Measurements from ENCODE around the gene DMAC1.

DMAC1 gene, protein sequence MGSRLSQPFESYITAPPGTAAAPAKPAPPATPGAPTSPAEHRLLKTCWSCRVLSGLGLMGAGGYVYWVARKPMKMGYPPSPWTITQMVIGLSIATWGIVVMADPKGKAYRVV

DNA sequence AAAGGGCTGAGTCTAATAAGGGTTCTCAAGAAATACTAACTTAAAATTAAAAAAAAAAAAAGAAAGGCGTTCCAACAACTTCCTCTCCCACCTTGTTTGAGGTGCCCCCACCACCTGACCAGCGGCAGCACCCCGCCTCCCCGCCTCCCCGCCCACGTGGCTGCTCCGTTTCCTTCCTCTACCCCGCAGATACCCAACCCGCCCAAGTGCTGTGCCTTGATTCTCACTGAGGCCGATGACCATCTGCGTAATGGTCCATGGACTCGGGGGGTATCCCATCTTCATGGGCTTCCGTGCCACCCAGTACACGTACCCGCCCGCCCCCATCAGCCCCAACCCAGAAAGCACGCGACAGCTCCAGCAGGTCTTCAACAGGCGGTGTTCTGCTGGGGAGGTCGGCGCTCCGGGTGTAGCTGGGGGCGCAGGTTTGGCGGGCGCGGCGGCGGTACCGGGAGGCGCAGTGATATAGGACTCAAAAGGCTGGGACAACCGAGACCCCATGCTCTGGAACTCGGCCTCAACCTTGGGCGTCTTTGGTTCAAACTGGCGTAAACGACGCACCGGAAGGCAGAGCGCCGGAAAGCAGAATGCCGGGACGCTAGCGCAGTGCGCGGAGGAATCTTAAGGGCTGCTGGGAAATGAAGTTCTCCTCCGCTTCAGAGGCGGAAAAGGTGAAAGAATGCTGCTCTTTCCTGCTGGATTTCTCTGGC, at the start of gene DMAC1:
DMAC1 (minus strand) TSS at position 545 of the 710 bp plus-strand sequence; CDS start at position 501, 44 bp downstream.
- TF ChIP-seq, protein P1, sequence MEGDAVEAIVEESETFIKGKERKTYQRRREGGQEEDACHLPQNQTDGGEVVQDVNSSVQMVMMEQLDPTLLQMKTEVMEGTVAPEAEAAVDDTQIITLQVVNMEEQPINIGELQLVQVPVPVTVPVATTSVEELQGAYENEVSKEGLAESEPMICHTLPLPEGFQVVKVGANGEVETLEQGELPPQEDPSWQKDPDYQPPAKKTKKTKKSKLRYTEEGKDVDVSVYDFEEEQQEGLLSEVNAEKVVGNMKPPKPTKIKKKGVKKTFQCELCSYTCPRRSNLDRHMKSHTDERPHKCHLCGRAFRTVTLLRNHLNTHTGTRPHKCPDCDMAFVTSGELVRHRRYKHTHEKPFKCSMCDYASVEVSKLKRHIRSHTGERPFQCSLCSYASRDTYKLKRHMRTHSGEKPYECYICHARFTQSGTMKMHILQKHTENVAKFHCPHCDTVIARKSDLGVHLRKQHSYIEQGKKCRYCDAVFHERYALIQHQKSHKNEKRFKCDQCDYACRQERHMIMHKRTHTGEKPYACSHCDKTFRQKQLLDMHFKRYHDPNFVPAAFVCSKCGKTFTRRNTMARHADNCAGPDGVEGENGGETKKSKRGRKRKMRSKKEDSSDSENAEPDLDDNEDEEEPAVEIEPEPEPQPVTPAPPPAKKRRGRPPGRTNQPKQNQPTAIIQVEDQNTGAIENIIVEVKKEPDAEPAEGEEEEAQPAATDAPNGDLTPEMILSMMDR (IDR thresholded peaks at IDR 0.05; ENCODE audit: control insufficient read depth, insufficient read depth, low read depth, low read length, missing control alignments): no peak
- peak; percentile 48 for DNase-seq (ENCODE audit: low read depth)

DNA sequence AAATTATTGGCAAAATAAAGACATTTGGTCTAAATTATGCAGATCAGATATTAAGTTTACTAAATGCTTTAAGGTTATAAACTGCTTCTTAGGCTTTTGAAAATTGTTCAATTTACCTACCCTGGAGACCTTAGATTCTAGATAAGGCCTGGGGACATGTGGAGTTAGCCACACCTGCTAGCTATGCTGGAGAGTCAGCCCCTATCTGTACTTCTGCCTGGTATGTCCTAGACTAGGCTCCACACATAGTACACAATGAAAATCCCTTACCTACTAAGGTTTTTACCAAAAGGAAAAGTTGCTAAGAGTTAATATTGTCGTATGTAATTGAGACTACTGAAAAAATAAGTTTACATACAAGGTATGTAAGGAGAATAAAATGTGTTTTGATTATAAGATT, 49.8 kb upstream of the DMAC1 start:
- no peak for DNase-seq (ENCODE audit: low read depth)
- TF ChIP-seq, protein P1 (IDR thresholded peaks at IDR 0.05; ENCODE audit: control insufficient read depth, insufficient read depth, low read depth, low read length, missing control alignments): no peak

More for the DNA sequence above, at the start of gene DMAC1:
- H3K4me3 ChIP-seq (ENCODE audit: control insufficient read depth, low read depth, low read length): peak within 1 kb of the TSS; percentile 91

DNA sequence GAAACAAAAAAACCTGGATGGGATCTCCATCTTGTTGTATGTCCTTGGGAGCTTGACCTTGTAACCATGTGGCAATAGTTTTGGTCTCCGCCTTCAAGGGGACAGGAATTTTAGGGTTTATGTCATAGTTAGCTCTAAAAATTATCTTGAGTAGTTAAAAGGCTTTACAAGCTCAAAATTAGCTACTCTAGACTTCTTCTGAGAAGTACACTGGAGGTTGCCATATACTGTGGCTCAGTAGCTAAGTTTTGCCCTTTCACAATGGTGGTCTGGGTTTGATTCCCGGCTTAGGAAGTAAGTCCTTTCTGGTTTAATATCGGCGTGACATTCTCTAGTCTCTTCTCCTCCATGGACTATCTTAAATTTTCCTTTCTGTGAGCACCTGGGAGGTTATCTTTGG, 48.9 kb upstream of the DMAC1 start:
- TF ChIP-seq, protein P1 (IDR thresholded peaks at IDR 0.05; ENCODE audit: control insufficient read depth, insufficient read depth, low read depth, low read length, missing control alignments): no peak
- no peak for DNase-seq (ENCODE audit: low read depth)
- no peak overlapping the region for H3K4me3 ChIP-seq (ENCODE audit: control insufficient read depth, low read depth, low read length)

More for the DNA sequence above, 49.8 kb upstream of the DMAC1 start:
- H3K4me3 ChIP-seq (ENCODE audit: control insufficient read depth, low read depth, low read length): no peak overlapping the region

DNA sequence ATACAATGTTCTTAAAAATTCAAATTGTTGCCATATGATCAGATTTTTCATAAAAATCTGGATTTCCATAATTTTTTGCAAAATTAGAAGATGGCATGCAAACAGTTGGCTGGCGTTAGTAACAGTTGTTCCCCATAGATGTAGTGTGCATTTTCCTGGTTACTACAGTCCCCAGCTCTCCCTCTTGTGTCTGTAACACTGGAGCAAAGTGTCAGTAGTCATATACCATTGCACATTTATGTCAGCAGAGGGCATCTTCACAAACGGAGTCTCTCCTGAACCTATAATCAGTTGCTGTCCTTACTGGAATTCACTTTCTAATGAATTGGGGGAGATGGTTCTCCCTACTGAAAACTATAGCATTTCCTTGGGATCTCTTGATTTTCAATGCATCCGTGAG, 44.7 kb upstream of the DMAC1 start:
- no peak overlapping the region for H3K4me3 ChIP-seq (ENCODE audit: control insufficient read depth, low read depth, low read length)
- DNase-seq (ENCODE audit: low read depth): no peak
- TF ChIP-seq, protein P1 (IDR thresholded peaks at IDR 0.05; ENCODE audit: control insufficient read depth, insufficient read depth, low read depth, low read length, missing control alignments): no peak

DNA sequence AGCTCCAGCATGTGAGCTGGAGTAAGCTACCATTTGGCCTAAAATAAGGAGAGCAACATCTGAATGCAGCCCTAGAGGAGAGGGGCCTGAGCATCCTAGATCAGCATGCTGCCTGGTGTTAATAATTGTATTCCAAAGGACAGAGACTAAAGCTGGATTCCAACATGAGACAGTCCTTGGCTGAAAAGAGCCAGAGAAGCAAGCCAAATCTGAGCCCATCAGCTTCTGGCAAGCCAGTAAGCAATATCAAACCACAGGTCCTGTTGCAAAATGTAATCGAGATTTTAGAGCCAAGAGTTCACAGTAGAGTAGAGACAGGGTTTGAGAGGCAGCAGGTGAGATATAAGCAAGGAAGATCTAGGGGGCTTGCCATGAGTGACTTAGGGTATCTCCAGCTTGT, 42.3 kb upstream of the DMAC1 start:
- H3K4me3 ChIP-seq (ENCODE audit: control insufficient read depth, low read depth, low read length): no peak overlapping the region
- DNase-seq (ENCODE audit: low read depth): no peak
- TF ChIP-seq, protein P1 (IDR thresholded peaks at IDR 0.05; ENCODE audit: control insufficient read depth, insufficient read depth, low read depth, low read length, missing control alignments): no peak

DNA sequence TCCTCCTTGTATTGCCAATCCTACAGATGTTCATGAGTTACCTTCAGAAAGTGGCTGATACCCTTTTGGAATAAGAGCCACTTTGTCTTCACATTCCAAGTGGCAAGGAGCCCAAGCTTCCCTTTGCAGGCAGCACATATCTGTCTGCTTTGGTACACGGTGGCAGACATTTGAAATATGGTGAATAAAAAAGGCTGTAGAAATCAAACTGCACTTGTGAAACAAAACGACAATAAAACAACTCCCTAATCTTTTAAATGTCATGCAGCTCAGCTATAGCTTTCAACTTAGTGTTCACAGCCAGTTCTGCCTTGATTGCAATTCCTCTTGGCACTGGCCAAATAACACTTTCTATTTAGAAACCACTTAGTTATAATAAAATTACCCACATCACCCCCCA, 35.0 kb upstream of the DMAC1 start:
- TF ChIP-seq, protein P1 (IDR thresholded peaks at IDR 0.05; ENCODE audit: control insufficient read depth, insufficient read depth, low read depth, low read length, missing control alignments): no peak
- H3K4me3 ChIP-seq (ENCODE audit: control insufficient read depth, low read depth, low read length): no peak overlapping the region
- no peak for DNase-seq (ENCODE audit: low read depth)

All from AG09309 (cell line).